Bronchial smooth muscle cell (primary cell): ENCODE measurements around the gene GSTA1. TPM values are rescaled to one million over a fixed set of nuclear protein-coding genes. Genes with fewer than 3 reads are reported as not detected.

Experiments
- total RNA-seq: library from RNA; depleted of rRNA; stranded (reverse); fragments of >200 nt; gene quantifications from 2 replicates; pipeline ENCODE4 v1.2.1, GENCODE V29; 2014

GSTA1 gene
- total RNA-seq = not detected in 2 replicates

DNA sequence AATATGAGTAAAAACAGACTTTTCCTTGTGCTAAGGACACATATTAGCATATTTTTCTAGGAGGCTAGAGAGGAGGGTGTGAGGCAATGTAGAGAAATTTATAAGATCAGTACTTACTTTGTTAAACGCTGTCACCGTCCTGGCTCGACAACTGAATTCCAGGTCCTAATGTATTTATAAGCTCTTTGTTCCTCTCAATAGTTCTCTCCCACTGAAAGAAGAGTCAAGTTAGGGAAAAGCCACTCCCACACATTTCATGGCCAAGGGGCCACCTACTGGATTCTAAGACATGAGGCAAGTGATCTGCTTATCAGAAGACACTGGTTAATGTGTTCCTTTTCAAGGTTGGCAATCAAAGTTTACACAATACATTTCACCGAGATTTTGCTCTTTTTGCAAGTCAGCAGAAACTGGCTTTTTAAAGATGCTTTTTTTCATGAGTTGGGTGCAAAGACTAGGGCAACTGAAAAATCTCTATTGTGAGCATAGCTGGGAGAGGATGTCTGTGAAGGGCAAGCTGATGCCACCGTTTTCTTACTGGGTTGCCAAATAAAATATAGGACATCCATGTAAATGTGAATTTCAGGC, at the start of gene GSTA1:
Gene GSTA1, minus strand, starts transcription at position 149 of the 588 bp plus-strand sequence. CDS start 4,549 bp downstream, outside the sequence.

DNA sequence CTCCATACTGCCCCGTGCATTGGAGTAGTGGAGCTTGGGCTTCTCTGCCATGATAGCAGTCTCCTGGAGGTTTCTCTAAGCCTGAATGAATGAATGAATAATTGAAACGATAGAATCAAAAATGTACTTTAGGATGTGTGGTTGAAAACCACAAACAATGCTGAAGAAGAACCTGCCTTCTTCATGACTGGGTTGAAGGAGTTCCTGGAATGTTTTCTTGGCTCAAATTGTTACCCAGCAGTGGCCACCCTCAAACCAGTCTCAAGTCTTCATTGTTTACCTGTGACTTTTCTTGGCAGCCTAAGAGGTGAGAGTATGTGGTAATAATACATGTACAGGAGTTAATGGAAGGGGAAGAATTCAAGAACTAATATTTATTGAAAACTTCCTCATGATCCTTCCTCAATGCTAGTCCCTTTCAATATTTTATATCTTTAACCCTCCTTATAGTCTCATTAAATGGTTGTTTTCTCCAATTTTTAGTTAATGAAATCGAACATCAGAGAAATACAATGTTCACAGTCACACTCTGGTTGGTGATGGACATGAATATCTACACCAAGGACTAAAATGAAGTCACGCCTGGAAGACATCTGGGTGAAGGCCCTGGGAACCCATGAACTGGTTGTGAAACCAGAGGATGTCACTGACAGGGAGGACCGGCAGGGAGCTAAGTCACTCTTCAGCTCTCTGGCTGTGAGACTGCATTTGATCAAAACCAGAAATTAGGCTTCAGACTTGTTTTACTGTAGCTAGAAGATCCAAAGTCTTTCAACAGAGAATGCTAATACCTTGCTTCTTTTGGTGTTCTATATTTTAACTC, 37.4 kb upstream of the GSTA1 start, which contains the start of gene GSTA5:
Gene GSTA5, minus strand, starts transcription at position 51 of the 823 bp plus-strand sequence.

DNA sequence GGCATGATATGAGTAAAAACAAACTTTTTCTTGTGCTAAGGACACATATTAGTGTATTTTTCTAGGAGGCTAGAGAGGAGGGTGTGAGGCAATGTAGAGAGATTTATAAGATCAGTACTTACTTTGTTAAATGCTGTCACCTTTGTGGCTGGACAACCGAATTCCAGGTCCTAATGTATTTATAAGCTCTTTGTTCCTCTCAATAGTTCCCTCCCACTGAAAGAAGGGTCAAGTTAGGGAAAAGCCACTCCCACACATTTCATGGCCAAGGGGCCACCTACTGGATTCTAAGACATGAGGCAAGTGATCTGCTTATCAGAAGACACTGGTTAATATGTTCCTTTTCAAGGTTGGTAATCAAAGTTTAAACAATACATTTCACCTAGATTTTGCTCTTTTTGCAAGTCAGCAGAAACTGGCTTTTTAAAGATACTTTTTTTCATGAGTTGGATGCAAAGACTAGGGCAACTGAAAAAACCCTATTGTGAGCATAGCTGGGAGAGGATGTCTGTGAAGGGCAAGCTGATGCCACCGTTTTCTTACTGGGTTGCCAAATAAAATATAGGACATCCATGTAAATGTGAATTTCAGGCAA, 40.2 kb downstream of the GSTA1 start, which contains the start of gene GSTA2:
Gene GSTA2, minus strand, starts transcription at position 154 of the 595 bp plus-strand sequence. CDS start 5,528 bp downstream, outside the sequence.

Other genes with a start within 250 kb of the GSTA1 start
- 39.2 and 45.3 TPM in 2 replicates for gene TRAM2, start 226.8 kb downstream of the GSTA1 start, total RNA-seq
- gene TMEM14A, start 132.7 kb downstream of the GSTA1 start, total RNA-seq = 28.9 and 34.7 TPM in 2 replicates
- gene GSTA2, start 40.3 kb downstream of the GSTA1 start, total RNA-seq = not detected in 2 replicates
- not detected in 2 replicates for gene GSTA5, start 37.0 kb upstream of the GSTA1 start, total RNA-seq
- gene GSTA3, start 105.9 kb upstream of the GSTA1 start, total RNA-seq = 0.17 TPM in 1 of 2 replicates, not detected in the other
- gene GSTA4, start 191.5 kb upstream of the GSTA1 start, total RNA-seq = 43.6 and 51.7 TPM in 2 replicates